CD4-positive, CD25-positive, alpha-beta regulatory T cell (primary cell): ENCODE data around the gene UTRN. TPM values are rescaled to one million over a fixed set of nuclear protein-coding genes. Genes with fewer than 3 reads are reported as not detected.

Source experiments
- polyA plus RNA-seq, 4 donors: library from polyadenylated mRNA; unstranded; fragments of 300-500 nt; fragmentation: Illumina TruSeq; gene quantifications; one replicate each; pipeline ENCODE4 v1.2.3, GENCODE V29; 2021
- total RNA-seq: library from RNA; stranded (reverse); gene quantifications from one replicate; pipeline ENCODE4 v1.2.3, GENCODE V29; 2022

UTRN gene
- total and polyA plus RNA-seq, 5 donors from 2014 or later: 34.9 to 297 (median 38.2) TPM

Other genes starting within 250 kb of the UTRN start
- gene SF3B5, start 189.8 kb upstream of the UTRN start, total RNA-seq: 127 TPM
- 100 to 1,000 TPM; 440 to 448 (median 441) TPM for gene SF3B5, start 189.8 kb upstream of the UTRN start, polyA plus RNA-seq
- gene STX11, start 134.8 kb upstream of the UTRN start, total RNA-seq: 30.1 TPM
- 10 to 100 TPM; 18.2 to 28.6 (median 23.1) TPM for gene STX11, start 134.8 kb upstream of the UTRN start, polyA plus RNA-seq